Lower lobe of right lung (tissue), 2 donors: ENCODE measurements around the gene SPDYE4. TPM values are rescaled to one million over a fixed set of nuclear protein-coding genes. Genes with fewer than 3 reads are reported as not detected.

Source experiments
- ATAC-seq, 2 donors: fragments of 200-7000 bp; cut with Tn5 transposase; one replicate each; pipeline ENCODE4 v1.9.1; 2020 to 2022; ENCODE audit warnings: mild to moderate bottlenecking in 2 of 2, moderate library complexity in 2 of 2
- DNase-seq: peaks from one replicate; pipeline ENCODE4 v3.0.0-alpha.2; 2020
- H3K27ac ChIP-seq: fragments of 200-600 bp; one replicate; pipeline ENCODE4 v1.8.0; 2022
- H3K27me3 ChIP-seq: fragments of 200-600 bp; one replicate; pipeline ENCODE4 v1.8.0; 2022; ENCODE audit warnings: low read depth
- H3K36me3 ChIP-seq: fragments of 200-600 bp; one replicate; pipeline ENCODE4 v1.8.0; 2022; ENCODE audit warnings: mild to moderate bottlenecking
- H3K4me1 ChIP-seq: fragments of 200-600 bp; one replicate; pipeline ENCODE4 v1.8.0; 2022
- H3K4me3 ChIP-seq: fragments of 200-600 bp; one replicate; pipeline ENCODE4 v1.8.0; 2022; ENCODE audit warnings: mild to moderate bottlenecking
- H3K9me3 ChIP-seq: fragments of 200-600 bp; one replicate; pipeline ENCODE4 v1.8.0; 2022
- intact Hi-C: fragments of 100-400 bp; cut with DNase I; formaldehyde crosslinking; loops from one replicate; pipeline ENCODE4 v1.11.0; 2022
- total RNA-seq: library from RNA; stranded (reverse); fragmentation: NEBNext Ultra II Directional; extraction: Animal tissue kit (Norgen Biotek cat#: 25700); gene quantifications from one replicate; pipeline ENCODE4 v1.2.1, GENCODE V29; 2021
- TF ChIP-seq, protein P1 (sequence below): fragments of 200-600 bp; IDR thresholded peaks from one replicate; pipeline ENCODE4 v1.8.0; 2022; ENCODE audit warnings: antibody characterized with exemption, mild to moderate bottlenecking
- donor health status: DM: no; HTN: yes; CAD: no; lungs with severe emphysema.

SPDYE4 gene
- total RNA-seq, 1 donor from 2014 or later: not detected

DNA sequence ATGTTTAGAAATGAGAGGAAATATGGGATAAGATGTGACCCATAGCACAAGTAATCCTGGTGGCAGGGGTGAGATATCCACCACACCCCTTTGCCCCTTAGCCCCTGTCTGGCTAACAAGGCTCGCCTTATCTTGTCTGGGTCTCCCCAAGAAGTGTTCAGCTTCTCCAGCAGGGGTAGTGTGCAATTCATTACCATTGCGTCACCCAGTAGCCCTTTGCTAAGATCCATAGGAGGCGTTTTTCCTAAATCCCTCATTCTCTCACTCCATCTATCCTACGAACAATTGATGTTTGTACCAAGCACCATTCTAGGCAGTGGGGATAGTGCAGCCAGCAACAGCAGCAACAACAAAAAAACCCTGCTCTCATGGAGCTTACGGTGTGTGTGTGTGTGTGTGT lies 44.5 kb downstream of the SPDYE4 start:
- TF ChIP-seq, protein P1, sequence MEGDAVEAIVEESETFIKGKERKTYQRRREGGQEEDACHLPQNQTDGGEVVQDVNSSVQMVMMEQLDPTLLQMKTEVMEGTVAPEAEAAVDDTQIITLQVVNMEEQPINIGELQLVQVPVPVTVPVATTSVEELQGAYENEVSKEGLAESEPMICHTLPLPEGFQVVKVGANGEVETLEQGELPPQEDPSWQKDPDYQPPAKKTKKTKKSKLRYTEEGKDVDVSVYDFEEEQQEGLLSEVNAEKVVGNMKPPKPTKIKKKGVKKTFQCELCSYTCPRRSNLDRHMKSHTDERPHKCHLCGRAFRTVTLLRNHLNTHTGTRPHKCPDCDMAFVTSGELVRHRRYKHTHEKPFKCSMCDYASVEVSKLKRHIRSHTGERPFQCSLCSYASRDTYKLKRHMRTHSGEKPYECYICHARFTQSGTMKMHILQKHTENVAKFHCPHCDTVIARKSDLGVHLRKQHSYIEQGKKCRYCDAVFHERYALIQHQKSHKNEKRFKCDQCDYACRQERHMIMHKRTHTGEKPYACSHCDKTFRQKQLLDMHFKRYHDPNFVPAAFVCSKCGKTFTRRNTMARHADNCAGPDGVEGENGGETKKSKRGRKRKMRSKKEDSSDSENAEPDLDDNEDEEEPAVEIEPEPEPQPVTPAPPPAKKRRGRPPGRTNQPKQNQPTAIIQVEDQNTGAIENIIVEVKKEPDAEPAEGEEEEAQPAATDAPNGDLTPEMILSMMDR: no peak
- Histone ChIP-seq H3K27ac (no peak overlapping the region), H3K9me3 (no peaks in the 10 kb centered on the region), H3K4me1 (peaks cover 5% of the 10 kb centered on the region), H3K36me3 (no peaks in the 10 kb centered on the region), H3K27me3 (peaks cover 3% of the 10 kb centered on the region), H3K4me3 (no peak overlapping the region)
- no peak for ATAC-seq
- intact Hi-C loops: no loop called here
- DNase-seq: no peak

DNA sequence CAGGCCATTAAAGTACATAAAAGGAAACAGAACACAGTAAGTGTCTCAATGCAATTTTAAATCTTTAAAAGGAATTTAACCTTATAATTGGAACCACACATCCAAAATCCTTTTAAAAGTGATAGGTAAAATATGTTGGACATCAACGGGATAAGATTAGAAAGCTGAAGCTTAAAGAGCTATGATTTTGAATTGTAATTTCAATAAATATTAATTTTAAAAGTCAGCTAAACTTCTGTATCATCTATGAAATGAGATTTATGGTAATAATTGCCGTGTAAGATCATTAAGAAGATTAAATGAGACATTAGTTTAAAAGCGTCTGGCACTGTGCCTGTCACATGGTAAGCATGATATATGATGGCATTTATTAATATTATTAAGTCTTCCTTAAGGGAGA lies 45.0 kb downstream of the SPDYE4 start:
- DNase-seq (no peak), ATAC-seq (no peak)
- Histone ChIP-seq H3K27me3 (no peaks in the 10 kb centered on the region), H3K27ac (no peak overlapping the region), H3K36me3 (no peaks in the 10 kb centered on the region), H3K4me1 (peaks cover 9% of the 10 kb centered on the region), H3K9me3 (no peaks in the 10 kb centered on the region), H3K4me3 (no peak overlapping the region)
- TF ChIP-seq, protein P1: no peak
- intact Hi-C loops: no loop called here

DNA sequence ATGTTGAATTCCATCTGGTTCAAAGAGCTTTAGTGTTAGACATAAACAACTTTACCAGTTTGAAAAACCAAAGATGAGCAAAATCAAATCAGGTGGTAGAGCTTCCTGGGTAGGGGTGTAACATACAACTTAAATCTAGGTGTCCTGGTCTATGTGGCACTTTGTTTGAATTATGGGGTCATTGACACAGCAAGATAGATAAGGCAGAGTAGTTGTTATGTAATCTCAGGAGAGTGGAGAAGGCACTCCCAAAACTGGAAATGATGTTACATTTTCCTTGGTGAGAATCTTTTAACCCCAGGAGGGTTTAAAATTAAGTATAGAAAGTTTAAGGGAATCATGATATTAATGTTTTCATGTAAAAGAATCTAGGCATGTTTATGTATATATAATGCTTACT lies 45.6 kb downstream of the SPDYE4 start:
- intact Hi-C loops: no loop called here
- ATAC-seq (no peak), DNase-seq (no peak)
- TF ChIP-seq, protein P1: no peak
- Histone ChIP-seq H3K36me3 (no peaks in the 10 kb centered on the region), H3K4me1 (peaks cover 13% of the 10 kb centered on the region), H3K27me3 (no peaks in the 10 kb centered on the region), H3K4me3 (no peak overlapping the region), H3K9me3 (no peaks in the 10 kb centered on the region), H3K27ac (no peak overlapping the region)

DNA sequence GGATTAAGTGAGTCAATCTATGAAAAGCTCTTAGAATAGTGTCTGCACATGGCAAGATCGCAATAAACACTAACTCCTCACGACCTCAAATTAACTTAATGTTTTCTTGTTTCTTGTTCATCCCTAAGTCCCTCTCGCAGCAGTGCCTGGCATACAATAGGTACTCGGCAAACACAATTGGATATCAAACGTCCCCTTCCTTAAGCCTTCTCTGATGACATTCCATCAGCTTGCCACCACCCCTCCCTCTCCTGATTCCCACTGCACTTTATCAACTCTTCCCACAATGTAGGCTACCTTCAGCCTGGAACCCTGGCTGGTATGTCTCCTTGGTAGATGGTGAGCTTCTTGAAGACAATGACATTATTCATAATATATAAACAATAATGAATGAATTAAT lies 47.1 kb downstream of the SPDYE4 start:
- no peak for ATAC-seq
- H3K9me3 ChIP-seq: no peaks in the 10 kb centered on the region

DNA sequence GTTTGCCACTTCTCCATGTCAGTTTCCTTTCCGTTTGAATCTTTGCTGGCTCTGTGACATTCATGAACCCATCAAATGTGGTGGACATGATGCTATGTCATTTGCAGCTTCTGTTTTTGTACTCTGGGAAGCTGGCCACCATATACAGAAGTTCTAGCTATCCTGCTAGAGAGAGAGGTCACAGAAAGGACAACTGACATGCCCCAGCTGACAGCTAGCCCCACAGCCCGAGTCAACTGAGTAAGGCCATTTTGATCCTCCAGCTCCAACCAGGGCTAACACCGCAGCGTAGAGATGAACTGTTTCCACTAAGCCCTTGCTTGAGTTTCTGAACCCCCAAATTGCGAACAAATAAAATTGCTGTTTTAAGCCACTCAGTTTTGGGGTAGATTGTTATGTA lies 47.5 kb downstream of the SPDYE4 start:
- H3K27ac ChIP-seq: no peak overlapping the region
- TF ChIP-seq, protein P1: no peak
- intact Hi-C loops: no loop called here
- peaks cover 19% of the 10 kb centered on the region for H3K4me1 ChIP-seq
- no peak overlapping the region for H3K4me3 ChIP-seq
- DNase-seq: no peak
- H3K27me3 ChIP-seq: no peaks in the 10 kb centered on the region
- no peak for ATAC-seq
- H3K9me3 ChIP-seq: no peaks in the 10 kb centered on the region
- no peaks in the 10 kb centered on the region for H3K36me3 ChIP-seq

More for the DNA sequence above, 47.1 kb downstream of the SPDYE4 start:
- no peak for DNase-seq
- no peak overlapping the region for H3K27ac ChIP-seq
- peaks cover 19% of the 10 kb centered on the region for H3K4me1 ChIP-seq
- intact Hi-C loops: no loop called here
- TF ChIP-seq, protein P1: no peak
- H3K36me3 ChIP-seq: no peaks in the 10 kb centered on the region
- no peaks in the 10 kb centered on the region for H3K27me3 ChIP-seq
- H3K4me3 ChIP-seq: no peak overlapping the region

DNA sequence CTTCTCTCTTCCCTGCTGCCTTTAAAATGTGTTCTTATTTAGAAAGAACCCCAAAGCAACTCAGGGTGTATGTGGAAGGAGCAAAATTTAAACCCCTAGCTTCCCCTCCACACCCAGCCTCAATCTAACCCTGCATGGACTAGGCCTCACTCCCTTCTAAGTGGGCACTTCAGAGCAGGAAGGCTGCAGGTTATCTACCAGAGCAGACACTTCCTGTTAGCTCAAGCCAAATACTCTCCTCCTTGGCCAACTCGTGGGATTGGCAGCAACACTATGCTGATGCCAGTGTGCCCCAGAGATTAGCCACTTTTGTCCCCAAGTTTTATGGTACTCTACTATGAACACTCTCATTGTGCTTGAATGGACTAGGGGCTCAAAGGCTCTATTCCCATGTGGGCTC lies 49.3 kb downstream of the SPDYE4 start:
- Histone ChIP-seq H3K4me3 (no peak overlapping the region), H3K36me3 (no peaks in the 10 kb centered on the region), H3K27ac (peak overlapping the region; percentile 44), H3K9me3 (no peaks in the 10 kb centered on the region), H3K27me3 (no peaks in the 10 kb centered on the region), H3K4me1 (peaks cover 19% of the 10 kb centered on the region)
- TF ChIP-seq, protein P1: no peak
- peak; percentile 28 to 52 for ATAC-seq
- DNase-seq: no peak
- intact Hi-C loops: no loop called here
